Stimulated activated CD8-positive, alpha-beta memory T cell treated with anti-CD3 and anti-CD28 coated beads, Interleukin-12 subunit alpha, Interleukin-12 subunit beta, amount 100 ng/mL, for 4 hours (primary cell): ENCODE results near the gene SPRED3.
A peak's percentile ranks its signal among the peaks of the same experiment; 100 is the strongest.
"Not testable (repeated sequence)": the region's sequence is repeated elsewhere in the genome, so short reads cannot be mapped to it uniquely, and the experiment has no call there.

Experiments
- DNase-seq: peaks from one replicate; pipeline ENCODE4 v3.0.0-alpha.2; 2020; ENCODE audit warnings: low read depth

SPRED3 gene, protein sequence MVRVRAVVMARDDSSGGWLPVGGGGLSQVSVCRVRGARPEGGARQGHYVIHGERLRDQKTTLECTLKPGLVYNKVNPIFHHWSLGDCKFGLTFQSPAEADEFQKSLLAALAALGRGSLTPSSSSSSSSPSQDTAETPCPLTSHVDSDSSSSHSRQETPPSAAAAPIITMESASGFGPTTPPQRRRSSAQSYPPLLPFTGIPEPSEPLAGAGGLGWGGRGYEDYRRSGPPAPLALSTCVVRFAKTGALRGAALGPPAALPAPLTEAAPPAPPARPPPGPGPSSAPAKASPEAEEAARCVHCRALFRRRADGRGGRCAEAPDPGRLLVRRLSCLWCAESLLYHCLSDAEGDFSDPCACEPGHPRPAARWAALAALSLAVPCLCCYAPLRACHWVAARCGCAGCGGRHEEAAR

DNA sequence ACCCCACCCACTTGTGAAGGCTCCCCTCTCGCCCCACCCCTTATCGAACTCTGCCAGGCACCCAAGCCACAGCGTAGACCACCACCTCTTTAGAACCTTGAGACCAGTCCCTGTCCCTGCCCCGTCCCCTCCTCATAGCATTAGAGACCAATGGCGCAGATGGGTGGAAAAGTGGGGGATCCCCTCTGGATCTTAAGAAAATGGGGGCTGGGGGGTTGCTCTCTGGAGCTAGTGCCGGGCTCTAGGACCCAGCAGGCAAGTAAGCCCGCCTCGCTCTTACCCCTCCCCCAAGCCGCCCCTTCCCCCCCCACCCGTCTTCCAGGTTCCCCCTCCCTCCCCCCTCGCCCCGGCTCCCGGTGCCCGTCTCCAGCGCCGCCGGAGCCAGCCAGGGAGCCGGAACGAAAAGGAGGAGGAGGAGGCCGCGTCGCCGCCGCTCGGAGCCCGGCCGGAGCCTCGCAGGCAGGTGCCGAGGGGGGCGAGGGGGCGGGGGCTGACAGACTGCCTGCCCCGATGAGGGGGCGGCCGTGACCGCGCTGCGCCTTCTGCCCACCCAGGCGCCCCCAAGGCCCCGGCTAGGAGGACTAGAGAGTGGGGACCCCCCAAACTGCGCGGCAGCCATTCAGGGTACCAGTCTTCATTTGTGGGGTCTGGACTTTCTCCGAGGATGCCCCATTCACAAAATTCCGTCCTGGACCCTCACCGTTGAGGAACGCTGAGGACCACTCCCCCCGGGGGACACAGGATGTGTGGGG lies at the start of gene SPRED3:
SPRED3 (plus strand) TSS at position 349 of the 752 bp plus-strand sequence. CDS start 1,606 bp downstream, outside the sequence.
- no peak for DNase-seq

DNA sequence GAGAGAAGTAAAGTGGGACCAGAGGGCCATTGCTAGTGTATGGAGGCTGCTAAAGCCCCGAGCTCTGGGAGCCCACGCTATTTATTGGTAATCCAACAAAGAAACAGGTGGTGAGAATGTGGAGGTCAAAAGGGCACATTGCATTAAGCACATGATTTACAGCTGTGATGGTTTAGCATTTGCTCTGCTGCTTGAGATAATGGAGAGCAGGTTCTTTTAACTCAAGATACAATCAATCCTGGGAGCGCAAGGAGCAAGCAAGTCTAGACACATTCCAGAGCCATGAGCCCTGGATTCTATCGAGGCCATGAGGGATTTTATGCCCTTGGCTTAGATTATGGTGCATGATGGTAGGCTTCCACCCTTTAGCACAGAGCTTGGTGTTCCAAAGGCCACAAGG lies 49.5 kb upstream of the SPRED3 start:
- DNase-seq, result not testable (repeated sequence)

DNA sequence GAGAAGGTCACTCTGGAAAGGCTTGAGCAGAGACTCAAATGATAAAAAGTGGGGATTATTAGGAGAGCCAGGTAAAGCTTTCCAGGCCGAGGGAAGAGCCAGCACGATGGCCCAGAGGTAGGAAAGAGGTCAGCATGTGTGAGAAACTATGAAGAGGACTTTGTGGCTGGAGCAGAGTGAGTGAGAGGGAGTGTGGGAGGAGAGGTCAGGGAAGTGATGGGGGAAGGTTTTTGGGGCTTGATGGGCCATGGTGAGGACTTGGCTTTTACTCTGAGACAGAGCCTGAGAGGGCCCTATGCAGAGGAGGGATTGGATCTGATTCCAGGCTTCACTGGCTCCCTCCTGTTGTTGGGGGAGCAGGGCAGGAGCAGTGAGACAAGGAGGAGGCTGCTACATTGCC lies 47.6 kb upstream of the SPRED3 start:
- DNase-seq, result no peak

DNA sequence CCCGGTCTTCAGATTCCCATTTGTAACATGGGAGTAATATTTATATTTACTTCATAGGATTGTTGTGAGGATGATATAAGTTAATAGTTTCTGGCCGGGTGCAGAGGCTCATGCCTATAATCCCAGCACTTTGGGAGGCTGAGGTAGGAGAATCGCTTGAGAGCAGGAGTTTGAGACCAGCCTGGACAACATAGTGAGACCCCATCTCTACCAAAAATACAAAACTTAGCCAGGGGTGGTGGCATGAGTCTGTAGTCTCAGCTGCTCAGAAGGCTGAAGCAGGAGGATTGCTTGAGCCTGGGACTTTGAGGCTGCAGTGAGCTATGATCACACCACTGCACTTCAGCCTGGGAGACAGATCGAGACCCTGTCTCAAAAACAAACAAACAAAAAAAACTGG lies 41.7 kb upstream of the SPRED3 start:
- DNase-seq, result no peak

DNA sequence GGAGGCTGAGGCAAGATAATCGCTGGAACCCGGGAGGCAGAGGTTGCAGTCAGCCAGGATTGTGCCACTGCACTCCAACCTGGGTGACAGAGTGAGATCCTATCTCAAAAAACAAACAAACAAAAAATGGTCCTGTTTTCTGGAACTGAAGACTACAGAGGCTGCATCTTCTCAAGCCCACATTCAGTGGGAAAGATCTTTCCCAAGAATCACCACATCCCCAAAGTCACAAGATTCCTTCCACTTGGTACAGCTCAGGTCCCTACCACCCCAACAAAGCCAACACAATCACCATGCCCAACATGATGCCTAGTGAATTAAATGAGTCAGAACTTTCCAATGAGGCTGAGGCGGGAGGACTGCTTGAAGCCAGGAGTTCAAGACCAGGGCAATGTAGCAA lies 37.6 kb upstream of the SPRED3 start:
- no peak for DNase-seq

DNA sequence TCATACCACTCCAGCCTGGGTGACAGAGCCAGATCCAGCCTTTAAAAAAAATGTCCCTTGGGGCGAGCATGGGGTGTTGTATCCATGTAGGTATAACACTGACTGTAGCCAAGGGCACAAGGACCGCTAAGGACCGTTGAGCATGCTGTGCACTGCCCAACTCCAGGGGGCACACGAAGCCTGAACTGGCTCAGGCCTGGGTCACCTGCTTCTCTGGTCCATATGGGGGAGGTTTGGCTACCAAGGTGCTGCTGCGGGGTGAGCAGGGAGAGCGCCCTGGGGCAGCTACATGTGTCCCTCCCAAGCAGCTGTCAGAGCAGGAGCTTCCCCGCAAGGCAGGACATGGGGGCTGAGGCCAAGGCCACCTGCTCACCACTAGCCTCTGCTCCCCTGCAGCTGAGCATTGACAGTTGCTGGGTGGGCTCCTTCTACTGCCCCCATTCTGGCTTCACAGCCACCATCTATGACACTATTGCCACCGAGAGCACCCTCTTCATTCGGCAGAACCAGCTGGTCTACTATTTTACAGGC lies 36.6 kb upstream of the SPRED3 start:
- DNase-seq, result no peak

DNA sequence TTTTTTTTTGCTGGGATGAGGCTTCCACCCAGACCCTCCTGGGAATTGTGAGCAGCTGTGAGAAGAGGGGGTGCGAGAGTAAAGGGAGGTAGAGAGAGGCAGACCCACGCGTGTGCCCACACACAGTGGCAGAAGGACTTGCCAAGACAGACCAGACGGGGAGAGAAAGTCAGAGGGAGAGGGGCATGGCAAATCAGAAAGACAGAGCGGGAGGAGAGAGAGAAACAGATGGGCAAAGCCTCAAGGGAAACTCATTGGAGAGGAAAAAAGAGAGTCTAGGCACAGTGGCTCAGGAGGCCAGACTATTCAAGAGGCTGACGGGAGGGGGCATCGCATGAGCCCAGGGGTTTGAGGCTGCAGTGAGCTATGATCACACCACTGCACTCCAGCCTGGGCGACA lies 35.9 kb upstream of the SPRED3 start:
- no peak for DNase-seq

DNA sequence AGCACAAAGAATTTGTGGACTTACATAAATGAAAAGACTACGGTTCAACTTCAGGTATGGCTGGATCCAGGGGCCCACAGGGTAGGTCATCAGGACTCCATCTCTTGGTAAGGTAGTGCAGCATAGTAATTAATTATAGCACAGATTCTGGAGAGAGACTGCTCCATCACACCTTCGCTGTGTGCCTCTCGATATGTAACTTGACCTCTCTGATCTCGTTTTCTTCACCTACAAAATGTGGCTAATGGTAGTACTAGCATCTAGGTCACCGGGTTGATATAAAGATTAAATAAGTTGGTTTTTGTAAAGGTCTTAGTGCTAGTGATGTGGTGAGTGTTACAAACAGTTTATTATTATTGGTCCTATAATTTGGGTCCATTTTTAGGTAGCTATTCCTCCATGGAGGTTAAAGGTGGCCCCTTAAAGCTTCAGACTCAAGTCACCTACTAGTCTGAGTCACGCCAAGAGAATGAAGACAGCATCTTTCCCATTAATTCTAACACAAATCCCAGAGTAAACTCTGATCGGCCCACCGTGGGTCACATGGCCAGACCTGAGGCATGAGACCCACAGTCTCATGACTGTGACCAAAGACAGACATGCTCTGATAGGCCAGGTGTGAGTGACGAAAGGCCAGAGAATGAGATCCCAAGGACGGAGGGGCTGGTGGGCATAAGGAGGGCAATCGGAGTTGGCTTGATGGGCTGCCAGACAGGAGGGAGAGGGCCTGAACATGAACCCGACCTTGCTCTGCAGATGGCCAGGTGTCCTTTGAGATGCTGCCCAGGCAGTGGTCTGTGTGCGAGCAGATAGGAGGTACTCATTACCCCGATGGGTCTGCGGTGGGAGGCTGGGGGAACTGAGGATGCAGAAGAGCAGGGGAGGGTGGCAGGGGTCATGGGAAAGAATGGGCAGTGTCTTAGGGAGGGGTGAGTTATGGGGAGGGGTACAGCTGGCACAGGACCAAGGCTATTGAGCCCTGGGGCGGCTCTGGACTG lies 32.5 kb upstream of the SPRED3 start:
- DNase-seq, result no peak

DNA sequence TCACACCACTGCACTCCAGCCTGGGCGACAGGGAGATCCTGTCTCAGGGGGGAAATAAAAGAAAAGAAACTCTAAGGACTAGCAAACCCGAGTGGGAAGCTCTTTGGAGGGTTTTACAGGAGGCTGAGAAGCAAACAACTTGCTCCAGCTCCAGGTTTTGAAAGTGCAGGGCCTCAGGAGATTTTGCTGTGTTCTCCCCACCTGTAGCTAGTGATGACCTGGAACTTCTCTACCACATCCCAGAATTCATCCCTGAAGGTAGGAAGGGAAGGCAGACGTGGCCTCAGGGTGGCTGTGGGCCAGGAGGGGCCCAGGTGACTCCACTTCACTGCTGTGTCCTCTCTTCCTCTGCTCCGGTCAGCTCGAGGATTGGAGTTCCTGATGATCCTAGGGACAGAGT lies 30.4 kb upstream of the SPRED3 start:
- no peak for DNase-seq

DNA sequence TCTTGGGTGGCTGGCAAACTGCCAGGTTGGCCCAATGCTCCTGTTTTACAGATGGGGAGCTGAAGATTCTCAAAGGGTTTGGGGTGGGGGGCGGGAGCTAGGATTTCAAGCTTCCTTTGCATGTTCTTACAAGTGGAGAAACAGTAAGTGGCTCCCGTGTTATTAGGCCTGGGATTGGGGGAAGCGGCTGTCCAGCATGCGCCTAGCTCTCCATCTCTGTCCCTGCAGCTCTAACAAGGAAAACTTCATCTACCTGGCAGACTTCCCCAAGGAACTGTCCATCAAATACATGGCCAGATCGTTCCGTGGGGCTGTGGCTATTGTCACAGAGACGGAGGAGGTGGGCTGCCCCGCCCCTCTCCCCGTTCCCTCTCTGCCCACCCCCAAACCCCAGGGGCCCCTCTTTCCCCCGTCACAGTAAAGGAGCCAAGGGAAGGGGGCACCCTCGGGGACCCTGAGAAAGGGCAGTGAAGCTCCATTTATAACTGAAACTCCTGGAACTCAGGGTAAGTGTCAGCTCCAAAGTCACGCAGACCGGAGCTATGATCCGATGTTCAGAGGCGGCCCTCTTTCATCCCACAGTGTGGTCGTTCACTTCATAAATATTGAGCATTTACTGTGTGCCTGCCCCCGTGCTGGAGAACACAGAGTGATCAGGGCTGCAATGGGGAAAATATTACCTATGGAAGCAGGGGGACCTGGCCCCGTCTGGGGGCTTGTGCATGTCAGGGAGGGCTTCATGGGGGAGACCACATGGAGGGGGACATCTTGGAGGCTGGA lies 29.1 kb upstream of the SPRED3 start:
- no peak for DNase-seq

DNA sequence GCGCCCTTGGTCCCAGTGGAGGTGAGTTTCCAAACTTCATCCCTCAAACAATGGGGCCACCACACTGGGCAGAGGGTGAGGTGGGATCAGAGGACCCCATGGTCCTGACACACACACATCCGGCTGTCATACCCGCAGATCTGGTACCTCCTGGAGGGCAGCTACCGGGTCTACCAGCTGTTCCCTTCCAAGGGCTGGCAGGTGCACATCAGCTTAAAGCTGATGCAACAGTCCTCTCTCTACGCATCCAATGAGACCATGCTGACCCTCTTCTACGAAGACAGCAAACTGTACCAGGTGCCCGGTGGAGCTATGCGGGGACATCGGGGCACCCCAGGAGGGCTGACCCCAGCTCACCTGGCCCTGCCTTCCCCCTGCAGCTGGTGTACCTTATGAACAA lies 28.1 kb upstream of the SPRED3 start:
- no peak for DNase-seq

DNA sequence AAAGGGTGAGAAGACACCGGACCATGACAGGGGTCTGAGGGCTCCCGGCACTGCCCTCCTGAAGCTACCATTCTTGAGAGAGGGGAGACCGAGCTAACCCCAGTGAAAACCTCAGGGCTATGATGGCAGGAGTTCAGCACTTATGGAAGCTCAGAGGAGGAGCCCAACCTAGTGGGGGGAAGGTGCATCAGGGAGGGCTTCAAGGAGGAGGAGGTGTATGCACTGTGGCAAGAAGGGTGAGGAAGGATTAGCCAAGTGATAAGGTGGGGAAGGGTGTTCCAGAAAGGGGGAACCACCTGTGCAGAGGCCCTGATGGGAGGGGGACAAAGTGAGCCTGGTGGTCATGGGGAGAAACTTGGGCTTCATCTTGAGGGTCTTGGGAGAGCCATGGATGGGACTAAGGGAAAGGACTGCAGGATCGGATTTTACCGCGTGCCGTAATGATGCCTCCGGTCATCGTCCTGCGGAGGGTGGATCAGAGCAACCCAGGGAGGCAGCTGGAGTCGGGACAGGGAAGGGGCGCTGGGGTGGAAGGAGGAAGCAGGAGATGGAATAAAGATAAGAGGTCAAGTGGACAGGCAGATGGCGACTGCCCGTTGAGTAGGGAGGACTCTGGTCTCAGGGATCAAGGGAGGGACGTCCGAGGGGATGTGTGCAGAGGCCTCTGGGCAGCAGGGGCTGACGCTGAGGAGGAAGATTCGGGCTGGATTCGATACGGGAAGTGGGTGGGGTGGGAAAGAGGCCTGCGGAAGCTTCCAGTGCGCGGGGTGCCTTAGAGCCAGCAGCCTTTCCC lies 27.5 kb upstream of the SPRED3 start:
- DNase-seq, result no peak

DNA sequence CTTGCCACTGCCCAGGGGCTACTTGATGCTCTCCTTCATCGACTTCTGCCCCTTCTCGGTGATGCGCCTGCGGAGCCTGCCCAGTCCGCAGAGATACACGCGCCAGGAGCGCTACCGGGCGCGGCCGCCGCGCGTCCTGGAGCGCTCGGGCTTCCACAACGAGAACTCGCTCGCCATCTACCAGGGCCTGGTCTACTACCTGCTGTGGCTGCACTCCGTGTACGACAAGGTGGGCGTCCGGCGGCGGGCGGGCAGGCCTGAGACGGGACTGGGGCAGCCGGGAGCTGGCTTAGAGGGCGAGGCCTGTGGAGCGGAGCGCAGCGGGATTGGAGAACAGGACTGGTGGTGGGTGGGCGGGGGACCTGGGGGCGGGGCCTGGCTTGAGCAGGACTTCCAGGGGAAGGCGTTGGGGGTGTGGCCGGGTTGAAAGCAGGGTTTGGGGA lies 26.8 kb upstream of the SPRED3 start:
- peak; percentile 39 for DNase-seq

DNA sequence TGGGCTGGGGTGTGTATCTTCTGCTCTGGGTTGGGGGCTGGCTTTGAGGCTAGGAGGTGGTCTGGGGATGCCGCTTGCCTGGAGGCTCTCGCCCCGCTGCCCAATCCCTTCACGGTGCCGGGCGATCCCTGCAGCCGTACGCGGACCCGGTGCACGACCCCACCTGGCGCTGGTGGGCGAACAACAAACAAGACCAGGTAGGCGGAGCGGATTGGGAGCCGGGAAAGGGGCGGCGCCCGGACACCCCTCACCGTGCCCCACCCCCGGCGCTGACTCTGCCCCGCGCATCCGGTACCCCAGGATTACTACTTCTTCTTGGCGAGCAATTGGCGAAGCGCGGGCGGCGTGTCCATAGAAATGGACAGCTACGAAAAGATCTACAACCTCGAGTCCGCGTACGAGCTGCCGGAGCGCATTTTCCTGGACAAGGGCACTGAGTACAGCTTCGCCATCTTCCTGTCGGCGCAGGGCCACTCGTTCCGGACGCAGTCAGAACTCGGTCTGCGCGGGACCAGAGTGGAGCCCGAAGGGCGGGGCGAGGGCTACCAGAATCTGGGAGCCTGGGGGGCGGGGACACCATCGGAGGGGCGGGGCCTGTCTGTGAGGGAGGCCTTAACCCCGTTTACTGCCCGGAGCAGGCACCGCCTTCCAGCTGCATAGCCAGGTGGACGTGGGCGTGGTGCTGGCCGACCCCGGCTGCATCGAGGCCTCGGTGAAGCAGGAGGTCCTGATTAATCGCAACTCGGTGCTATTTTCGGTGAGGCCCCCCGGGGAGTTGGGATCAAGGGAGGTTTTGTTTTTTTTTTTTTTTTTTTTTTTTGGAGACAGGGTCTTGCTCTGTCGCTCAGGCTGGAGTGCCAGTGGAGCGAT lies 26.2 kb upstream of the SPRED3 start:
- DNase-seq, result peak; percentile 32

DNA sequence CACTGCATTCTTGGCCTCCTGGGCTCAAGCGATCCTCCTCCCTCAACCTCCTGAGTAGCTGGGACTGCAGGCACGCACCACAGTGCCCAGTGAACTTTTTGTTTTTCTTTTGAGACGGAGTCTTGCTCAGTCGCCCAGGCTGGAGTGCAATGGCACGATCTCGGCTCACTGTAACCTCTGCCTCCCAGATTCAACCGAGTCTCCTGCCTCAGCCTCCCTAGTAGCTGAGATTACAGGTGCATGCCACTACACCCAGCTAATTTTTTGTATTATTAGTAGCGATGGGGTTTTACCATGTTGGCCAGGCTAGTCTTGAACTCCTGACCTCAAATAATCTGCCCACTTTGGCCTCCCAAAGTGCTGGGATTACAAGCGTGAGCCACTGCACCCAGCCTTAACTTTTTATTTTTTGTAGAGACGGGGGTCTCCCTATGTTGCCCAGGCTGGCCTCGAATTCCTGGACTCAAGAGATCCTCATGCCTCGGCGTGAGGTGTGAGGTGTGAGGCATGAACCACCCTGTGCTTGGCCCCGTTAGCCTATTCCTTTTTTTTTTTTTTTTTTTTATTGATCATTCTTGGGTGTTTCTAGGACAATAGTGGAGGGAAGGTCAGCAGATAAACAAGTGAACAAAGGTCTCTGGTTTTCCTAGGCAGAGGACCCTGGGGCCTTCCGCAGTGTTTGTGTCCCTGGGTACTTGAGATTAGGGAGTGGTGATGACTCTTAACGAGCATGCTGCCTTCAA lies 25.4 kb upstream of the SPRED3 start:
- not testable (repeated sequence) for DNase-seq

DNA sequence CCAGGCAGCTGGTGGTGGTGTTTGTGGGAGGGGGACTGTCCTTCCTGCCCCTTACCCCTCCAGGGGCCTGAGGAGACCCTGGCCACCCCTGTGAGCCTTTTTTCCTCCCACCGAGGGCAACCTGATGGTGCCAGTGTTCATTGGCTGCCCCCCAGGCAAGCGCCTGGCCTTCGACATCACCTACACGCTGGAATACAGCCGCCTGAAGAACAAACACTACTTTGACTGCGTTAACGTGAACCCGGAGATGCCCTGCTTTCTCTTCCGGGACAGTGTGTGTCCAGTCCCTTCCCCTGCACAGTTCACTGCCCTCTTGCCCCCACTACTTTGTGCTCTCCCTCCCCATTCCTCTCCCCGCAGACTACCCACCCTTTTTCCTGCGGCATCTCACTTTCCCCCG lies 21.5 kb upstream of the SPRED3 start:
- DNase-seq, result no peak

DNA sequence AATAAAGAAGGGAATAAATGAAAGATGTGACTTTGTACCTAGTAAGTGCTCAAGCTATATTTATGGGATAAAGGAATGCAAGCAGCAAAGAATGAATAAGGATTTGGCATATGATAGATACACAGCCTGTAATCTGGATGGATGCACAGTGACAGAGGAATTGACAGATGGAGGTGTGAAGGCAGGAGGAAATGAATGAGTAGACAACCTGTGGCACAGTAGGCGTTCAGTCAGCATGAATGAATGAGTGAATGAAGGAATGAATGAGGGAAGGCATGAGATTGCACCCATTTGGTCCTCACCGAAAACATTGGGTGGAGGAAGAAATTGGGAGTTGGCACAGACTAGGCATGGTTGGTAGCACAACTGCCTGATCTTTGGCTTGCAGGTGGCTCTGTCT lies 18.9 kb upstream of the SPRED3 start:
- no peak for DNase-seq

DNA sequence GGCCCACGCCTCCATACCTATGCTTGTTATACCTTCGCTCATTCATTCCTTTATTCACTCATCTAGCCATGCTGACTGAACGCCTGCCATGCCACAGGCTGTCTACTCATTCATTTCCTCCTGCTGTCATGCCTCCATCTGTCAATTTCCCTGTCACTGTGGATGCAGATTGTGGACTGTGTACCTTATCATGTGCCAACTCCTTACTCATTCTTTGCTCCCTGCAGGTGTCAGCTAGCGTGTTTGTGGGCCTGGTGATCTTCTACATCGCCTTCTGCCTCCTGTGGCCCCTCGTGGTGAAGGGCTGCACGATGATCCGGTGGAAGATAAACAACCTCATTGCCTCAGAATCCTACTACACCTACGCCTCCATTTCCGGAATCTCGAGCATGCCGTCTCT lies 18.2 kb upstream of the SPRED3 start:
- DNase-seq, result no peak

DNA sequence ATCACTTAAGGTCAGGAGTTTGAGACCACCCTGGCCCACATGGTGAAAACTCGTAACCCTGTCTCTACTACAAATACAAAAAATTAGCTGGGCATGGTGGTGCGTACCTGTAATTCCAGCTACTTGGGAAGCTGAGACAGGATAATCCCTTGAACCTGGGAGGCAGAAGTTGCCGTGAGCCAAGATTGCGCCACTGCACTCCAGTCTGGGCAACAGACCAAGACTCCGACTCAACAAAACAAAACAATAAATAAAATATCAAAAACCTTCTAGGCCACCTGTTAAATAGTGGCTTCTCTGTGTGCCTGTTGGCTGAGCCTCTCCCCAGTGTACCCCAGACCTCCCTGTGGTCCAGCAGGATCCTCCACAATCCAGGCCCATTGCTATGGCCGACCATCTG lies 17.4 kb upstream of the SPRED3 start:
- no peak for DNase-seq
